Activated CD4-positive, CD25-positive, alpha-beta regulatory T cell treated with anti-CD3 and anti-CD28 coated beads, Interleukin-2, amount 50 U/mL, for 16 hours (primary cell): Measurements from ENCODE around the gene RPS19BP1.
"Not testable (repeated sequence)": the region's sequence is repeated elsewhere in the genome, so short reads cannot be mapped to it uniquely, and the experiment has no call there.

Source experiments
- DNase-seq: peaks from one replicate; pipeline ENCODE4 v3.0.0-alpha.2; 2020; ENCODE audit warnings: low read depth, low spot score

Gene RPS19BP1

GRCh38 chr22:39528681-39529486 lies 3.7 kb downstream of the RPS19BP1 start:
- DNase-seq: peak; percentile 81

GRCh38 chr22:39528080-39528661 lies 4.4 kb downstream of the RPS19BP1 start:
- DNase-seq: no peak

- DNase-seq: no peak
These were observed 5.0 kb downstream of the RPS19BP1 start for GRCh38 chr22:39527481-39527961.

- DNase-seq: no peak
These were observed 5.8 kb downstream of the RPS19BP1 start for GRCh38 chr22:39526736-39527171.

GRCh38 chr22:39525658-39525975 lies 6.9 kb downstream of the RPS19BP1 start:
- DNase-seq: no peak

GRCh38 chr22:39524753-39525657 lies 7.5 kb downstream of the RPS19BP1 start:
- no peak for DNase-seq

GRCh38 chr22:39524089-39524752 lies 8.3 kb downstream of the RPS19BP1 start:
- no peak for DNase-seq

- no peak for DNase-seq
These were observed 9.8 kb downstream of the RPS19BP1 start for GRCh38 chr22:39522567-39523300.

GRCh38 chr22:39522091-39522490 lies 10.5 kb downstream of the RPS19BP1 start:
- DNase-seq: not testable (repeated sequence)

- not testable (repeated sequence) for DNase-seq
These were observed 11.3 kb downstream of the RPS19BP1 start for GRCh38 chr22:39521106-39521885.

- DNase-seq: peak; percentile 78
These were observed 12.1 kb downstream of the RPS19BP1 start, which contains the start of gene ATF4 for GRCh38 chr22:39520226-39521105. ATF4 (plus strand) TSS chr22:39520562; CDS start chr22:39521446, 884 bp downstream.

GRCh38 chr22:39519681-39520225 lies 12.8 kb downstream of the RPS19BP1 start:
- DNase-seq: peak; percentile 94

- DNase-seq: no peak
These were observed 13.4 kb downstream of the RPS19BP1 start for GRCh38 chr22:39518996-39519680.

GRCh38 chr22:39518144-39518786 lies 14.3 kb downstream of the RPS19BP1 start:
- no peak for DNase-seq

GRCh38 chr22:39517470-39517869 lies 15.1 kb downstream of the RPS19BP1 start:
- DNase-seq: no peak

GRCh38 chr22:39515266-39516050 lies 17.1 kb downstream of the RPS19BP1 start:
- DNase-seq: no peak
